Omental fat pad (tissue), 4 donors: ENCODE results near the gene MYO10. TPM values are rescaled to one million over a fixed set of nuclear protein-coding genes. Genes with fewer than 3 reads are reported as not detected.

Source experiments
- ATAC-seq: fragments of 150-250 bp; one replicate; pipeline ENCODE4 v1.9.1; 2016; ENCODE audit warnings: mild to moderate bottlenecking, moderate library complexity; ENCODE audit not compliant: low FRiP score
- DNase-seq: peaks from one replicate; pipeline ENCODE4 v3.0.0-alpha.2; 2019; ENCODE audit warnings: low spot score
- total RNA-seq, 4 donors: library from RNA; depleted of rRNA; stranded (reverse); fragments of >200 nt; gene quantifications; one replicate each; pipeline ENCODE4 v1.1.0, GENCODE V29; 2016
- TF ChIP-seq, protein P1 (sequence below), 3 donors: fragments of 450-650 bp; IDR thresholded peaks; one replicate each; pipeline ENCODE4 v1.5.1; 2016 to 2017; ENCODE audit warnings: antibody characterized with exemption in 3 of 3, mild to moderate bottlenecking in 3 of 3, moderate library complexity in 2 of 3

MYO10 gene
- total RNA-seq, 4 donors from 2014 or later, result 12.1 to 35.8 (median 17.7) TPM

DNA sequence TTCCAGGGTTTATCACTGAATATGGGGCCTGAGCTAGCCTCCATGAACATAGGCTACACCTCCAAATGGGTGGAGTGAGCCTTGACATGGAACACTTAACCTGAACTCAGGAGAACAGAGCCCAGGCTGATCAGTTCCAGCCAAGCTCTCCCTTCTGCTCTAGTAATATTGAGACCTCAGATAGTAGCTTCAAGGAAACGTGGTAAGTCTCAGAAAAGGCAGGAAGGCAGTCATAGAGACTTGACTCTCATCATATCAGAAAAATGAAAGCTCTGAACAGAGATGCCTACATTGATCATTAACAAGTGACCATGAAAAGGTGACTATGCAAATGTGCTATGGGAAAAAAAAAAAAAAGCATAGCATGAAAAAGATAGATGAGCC is 40.5 kb upstream of the MYO10 start:
- ATAC-seq (no peak), DNase-seq (no peak)
- TF ChIP-seq, protein P1, sequence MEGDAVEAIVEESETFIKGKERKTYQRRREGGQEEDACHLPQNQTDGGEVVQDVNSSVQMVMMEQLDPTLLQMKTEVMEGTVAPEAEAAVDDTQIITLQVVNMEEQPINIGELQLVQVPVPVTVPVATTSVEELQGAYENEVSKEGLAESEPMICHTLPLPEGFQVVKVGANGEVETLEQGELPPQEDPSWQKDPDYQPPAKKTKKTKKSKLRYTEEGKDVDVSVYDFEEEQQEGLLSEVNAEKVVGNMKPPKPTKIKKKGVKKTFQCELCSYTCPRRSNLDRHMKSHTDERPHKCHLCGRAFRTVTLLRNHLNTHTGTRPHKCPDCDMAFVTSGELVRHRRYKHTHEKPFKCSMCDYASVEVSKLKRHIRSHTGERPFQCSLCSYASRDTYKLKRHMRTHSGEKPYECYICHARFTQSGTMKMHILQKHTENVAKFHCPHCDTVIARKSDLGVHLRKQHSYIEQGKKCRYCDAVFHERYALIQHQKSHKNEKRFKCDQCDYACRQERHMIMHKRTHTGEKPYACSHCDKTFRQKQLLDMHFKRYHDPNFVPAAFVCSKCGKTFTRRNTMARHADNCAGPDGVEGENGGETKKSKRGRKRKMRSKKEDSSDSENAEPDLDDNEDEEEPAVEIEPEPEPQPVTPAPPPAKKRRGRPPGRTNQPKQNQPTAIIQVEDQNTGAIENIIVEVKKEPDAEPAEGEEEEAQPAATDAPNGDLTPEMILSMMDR (IDR thresholded peaks at IDR 0.05), result no peak

DNA sequence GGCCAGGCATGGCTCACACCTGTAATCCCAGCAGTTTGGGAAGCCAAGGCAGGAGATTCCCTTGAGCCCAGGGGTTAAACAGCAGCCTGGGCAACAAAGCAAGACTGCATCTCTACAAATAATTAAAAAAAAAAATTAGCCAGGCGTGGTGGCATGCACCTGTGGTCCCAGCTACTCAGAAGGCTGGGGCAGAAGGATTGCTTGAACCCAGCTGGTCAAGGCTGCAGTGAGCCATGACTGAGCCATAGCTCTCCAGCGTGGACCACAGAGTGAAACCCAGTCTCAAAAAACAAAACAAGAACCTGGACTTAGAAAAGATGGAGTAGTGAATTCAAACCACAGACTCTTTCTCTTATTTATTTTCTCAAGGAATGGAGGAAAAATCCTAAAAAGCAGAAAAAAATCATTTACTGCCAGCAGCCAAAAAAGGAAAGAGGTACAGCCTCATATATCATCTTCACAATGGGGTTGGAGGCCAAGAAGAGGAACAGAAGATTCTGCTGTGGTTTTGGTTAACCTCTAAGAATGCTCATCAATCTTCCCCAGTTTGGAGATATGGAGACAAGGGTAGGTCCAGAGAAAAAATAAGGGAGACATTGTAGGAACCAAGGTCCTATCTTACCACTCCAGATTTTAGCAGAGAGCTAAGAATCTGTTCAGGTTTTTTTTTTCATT is 40.0 kb upstream of the MYO10 start:
- ATAC-seq, result no peak
- TF ChIP-seq, protein P1 (IDR thresholded peaks at IDR 0.05), result no peak
- no peak for DNase-seq

DNA sequence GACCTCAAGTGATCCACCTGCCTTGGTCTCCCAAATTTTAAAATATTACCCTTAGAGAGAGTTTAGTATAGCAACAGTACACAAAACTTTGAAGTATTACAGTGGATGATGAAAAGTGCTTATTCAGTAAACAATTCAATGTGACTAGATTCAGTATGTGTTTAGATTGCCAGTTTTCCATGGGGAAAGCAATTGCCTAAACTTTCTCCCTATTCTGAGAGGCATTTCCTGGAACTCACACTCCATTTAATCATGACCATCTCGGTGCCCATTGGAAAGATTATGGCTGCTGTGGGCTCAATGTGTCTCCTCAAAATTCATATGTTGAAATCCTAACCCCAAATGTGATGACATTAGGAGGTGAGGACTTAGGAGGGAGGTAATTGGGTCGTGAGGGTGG is 38.9 kb upstream of the MYO10 start:
- TF ChIP-seq, protein P1 (IDR thresholded peaks at IDR 0.05), result no peak
- no peak for ATAC-seq
- DNase-seq, result no peak

DNA sequence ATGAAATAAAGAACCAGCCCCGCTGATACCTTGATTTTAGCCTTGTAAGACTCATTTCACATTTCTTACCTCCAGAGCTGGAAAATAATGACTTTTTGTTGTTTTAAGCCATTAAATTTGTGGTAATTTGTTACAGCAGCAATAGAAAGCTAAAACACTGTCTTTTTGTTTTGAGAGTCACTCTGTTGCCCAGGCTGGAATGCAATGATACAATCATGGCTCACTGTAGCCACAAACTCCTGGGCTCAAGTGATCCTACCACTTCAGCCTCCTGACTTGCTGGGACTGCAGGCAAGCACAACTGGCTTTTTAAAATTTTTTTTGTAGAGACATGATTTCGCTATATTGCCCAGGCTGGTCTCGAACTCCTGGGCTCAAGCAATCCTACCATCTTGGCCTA is 34.7 kb upstream of the MYO10 start:
- ATAC-seq (no peak), DNase-seq (no peak)
- TF ChIP-seq, protein P1 (IDR thresholded peaks at IDR 0.05), result no peak

DNA sequence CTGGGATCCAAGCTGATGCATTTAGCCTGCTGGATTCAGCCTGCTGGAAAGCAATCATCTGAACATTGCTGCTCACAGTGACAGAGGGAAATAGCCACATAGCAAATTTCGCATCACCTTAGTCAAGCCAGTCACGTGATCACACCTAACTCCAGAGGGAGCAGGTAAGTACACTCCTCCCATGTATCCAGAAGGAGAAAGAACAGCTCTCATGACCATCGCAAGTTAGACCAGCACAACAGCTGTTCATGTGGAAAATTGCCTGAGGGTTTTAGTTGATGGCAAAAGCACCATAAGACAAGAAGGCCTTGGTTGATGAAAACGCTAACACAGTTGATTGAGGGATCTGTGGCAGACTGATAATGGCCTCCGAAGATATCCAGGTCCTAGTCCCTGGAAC is 34.2 kb upstream of the MYO10 start:
- no peak for DNase-seq
- no peak for ATAC-seq
- TF ChIP-seq, protein P1 (IDR thresholded peaks at IDR 0.05), result no peak

DNA sequence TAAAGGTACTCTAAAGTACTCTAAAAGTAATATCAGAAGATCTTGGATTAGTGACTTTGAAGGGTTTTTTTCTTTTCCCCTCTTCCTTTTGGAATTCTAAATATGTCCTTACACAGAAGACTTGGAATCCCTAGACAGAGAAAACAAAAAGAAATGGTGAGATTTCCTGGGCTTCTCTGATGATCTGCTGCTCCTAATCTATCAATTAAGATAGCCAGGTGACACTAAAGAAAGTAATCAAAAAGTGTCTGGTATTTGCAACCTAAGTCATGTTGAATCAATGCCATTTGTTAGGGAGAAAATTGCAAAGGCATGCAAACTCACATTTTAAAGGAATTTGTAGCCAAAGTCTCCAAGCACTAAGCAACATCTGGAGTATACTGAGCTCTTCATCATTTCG is 29.5 kb upstream of the MYO10 start:
- TF ChIP-seq, protein P1 (IDR thresholded peaks at IDR 0.05), result no peak
- no peak for ATAC-seq
- no peak for DNase-seq

DNA sequence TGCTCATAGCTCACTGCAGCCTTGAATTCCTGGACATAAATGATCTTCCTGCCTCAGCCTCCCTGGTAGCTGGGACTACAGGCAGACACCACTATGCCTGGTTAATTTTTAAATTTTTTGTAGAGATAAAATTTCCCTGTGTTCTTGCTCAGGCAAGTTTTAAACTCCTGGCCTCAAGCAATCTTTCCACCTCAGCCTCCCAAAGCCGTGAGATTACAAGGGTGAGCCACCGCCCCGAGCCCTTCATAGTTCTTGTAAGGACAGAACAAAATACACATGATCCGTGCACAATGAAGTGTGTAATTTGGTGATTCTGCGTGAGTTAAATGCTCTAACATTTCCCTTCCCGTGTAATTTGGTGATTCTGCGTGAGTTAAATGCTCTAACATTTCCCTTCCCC is 27.7 kb upstream of the MYO10 start:
- no peak for DNase-seq
- no peak for ATAC-seq
- TF ChIP-seq, protein P1 (IDR thresholded peaks at IDR 0.05), result no peak
